Upper lobe of right lung (tissue), 1 donor: ENCODE data around the gene VGF. TPM values are rescaled to one million over a fixed set of nuclear protein-coding genes. Genes with fewer than 3 reads are reported as not detected.
"Not testable (repeated sequence)": the region's sequence is repeated elsewhere in the genome, so short reads cannot be mapped to it uniquely, and the experiment has no call there.

Experiments used
- ATAC-seq: fragments of 200-7000 bp; cut with Tn5 transposase; one replicate; pipeline ENCODE4 v1.9.1; 2020; ENCODE audit warnings: mild to moderate bottlenecking, moderate library complexity
- DNase-seq: peaks from one replicate; pipeline ENCODE4 v3.0.0-alpha.2; 2020
- H3K27ac ChIP-seq: fragments of 200-600 bp; one replicate; pipeline ENCODE4 v1.8.0; 2022
- H3K27me3 ChIP-seq: fragments of 200-600 bp; one replicate; pipeline ENCODE4 v1.8.0; 2022; ENCODE audit warnings: mild to moderate bottlenecking
- H3K36me3 ChIP-seq: fragments of 200-600 bp; one replicate; pipeline ENCODE4 v1.8.0; 2022
- H3K4me1 ChIP-seq: fragments of 200-600 bp; one replicate; pipeline ENCODE4 v1.8.0; 2022
- H3K4me3 ChIP-seq: fragments of 200-600 bp; one replicate; pipeline ENCODE4 v1.8.0; 2022; ENCODE audit warnings: mild to moderate bottlenecking
- H3K9me3 ChIP-seq: fragments of 200-600 bp; one replicate; pipeline ENCODE4 v1.8.0; 2022
- intact Hi-C: fragments of 100-400 bp; cut with DNase I; formaldehyde crosslinking; loops from one replicate; pipeline ENCODE4 v1.11.0; 2022
- microRNA-seq: library from miRNA; unstranded; fragments of <30 nt; microRNA quantifications from one replicate; pipeline ENCODE4 v1.2.0, GENCODE V29; 2020; ENCODE audit warnings: borderline microRNAs expressed
- total RNA-seq: library from RNA; stranded (reverse); fragmentation: NEBNext Ultra II Directional; extraction: Animal tissue kit (Norgen Biotek cat#: 25700); gene quantifications from one replicate; pipeline ENCODE4 v1.2.1, GENCODE V29; 2021
- TF ChIP-seq, protein P1 (sequence below): fragments of 200-600 bp; IDR thresholded peaks from one replicate; pipeline ENCODE4 v1.8.0; 2022; ENCODE audit warnings: antibody characterized with exemption
- donor health status: DM: no; HTN: yes; CAD: no; lungs with severe emphysema.

VGF gene
- total RNA-seq, 1 donor from 2014 or later = not detected

DNA sequence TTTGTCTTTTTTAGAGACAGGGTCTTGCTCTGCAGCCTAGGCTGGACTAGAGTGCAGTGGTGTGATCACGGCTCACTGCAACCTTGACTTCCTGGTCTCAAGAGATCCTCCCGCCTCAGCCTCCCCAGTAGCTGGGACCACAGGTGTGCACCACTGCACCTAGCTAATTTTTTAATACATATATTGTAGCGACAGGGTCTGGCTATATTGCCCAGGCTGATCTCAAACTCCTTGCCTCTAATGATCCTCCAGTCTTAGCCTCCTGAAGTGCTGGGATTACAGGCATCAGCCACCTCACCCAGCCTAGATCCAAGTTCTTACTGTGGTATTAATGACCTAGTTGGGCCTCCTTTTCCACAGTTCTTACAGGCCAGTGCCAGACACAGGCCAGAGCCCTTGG is 50.2 kb downstream of the VGF start:
- Histone ChIP-seq H3K27me3 (no peaks in the 10 kb centered on the region), H3K4me1 (peaks cover 7% of the 10 kb centered on the region), H3K36me3 (no peaks in the 10 kb centered on the region), H3K9me3 (no peaks in the 10 kb centered on the region), H3K4me3 (no peak overlapping the region), H3K27ac (no peak overlapping the region)
- intact Hi-C loops = no loop called here
- TF ChIP-seq, protein P1, sequence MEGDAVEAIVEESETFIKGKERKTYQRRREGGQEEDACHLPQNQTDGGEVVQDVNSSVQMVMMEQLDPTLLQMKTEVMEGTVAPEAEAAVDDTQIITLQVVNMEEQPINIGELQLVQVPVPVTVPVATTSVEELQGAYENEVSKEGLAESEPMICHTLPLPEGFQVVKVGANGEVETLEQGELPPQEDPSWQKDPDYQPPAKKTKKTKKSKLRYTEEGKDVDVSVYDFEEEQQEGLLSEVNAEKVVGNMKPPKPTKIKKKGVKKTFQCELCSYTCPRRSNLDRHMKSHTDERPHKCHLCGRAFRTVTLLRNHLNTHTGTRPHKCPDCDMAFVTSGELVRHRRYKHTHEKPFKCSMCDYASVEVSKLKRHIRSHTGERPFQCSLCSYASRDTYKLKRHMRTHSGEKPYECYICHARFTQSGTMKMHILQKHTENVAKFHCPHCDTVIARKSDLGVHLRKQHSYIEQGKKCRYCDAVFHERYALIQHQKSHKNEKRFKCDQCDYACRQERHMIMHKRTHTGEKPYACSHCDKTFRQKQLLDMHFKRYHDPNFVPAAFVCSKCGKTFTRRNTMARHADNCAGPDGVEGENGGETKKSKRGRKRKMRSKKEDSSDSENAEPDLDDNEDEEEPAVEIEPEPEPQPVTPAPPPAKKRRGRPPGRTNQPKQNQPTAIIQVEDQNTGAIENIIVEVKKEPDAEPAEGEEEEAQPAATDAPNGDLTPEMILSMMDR = no peak
- ATAC-seq (no peak), DNase-seq (no peak)

DNA sequence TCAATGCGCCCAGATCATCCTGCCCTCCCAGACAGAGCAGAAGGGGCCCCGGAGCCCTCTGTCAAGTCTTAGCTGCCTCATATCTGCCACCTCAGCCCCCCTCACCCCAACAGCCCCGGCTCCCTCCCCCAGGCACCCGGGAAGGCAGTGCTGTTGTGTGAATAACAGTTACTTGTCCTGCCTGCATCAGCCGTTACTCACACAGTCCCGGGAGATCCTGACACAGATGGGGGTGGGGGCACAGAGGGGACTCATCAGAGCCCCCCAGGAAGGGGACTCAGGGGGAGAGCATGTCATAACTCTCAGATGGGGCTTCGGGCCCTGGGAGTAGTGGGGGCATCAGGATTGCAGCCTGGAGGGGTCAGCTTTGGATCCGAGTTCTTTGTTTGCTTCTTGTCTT is 50.9 kb downstream of the VGF start:
- H3K27me3 ChIP-seq = no peaks in the 10 kb centered on the region
- intact Hi-C loops = no loop called here
- no peak overlapping the region for H3K4me3 ChIP-seq
- H3K36me3 ChIP-seq = no peaks in the 10 kb centered on the region
- TF ChIP-seq, protein P1 = no peak
- H3K27ac ChIP-seq = no peak overlapping the region
- no peak for ATAC-seq
- H3K4me1 ChIP-seq = peaks cover 7% of the 10 kb centered on the region
- no peaks in the 10 kb centered on the region for H3K9me3 ChIP-seq
- DNase-seq = no peak

DNA sequence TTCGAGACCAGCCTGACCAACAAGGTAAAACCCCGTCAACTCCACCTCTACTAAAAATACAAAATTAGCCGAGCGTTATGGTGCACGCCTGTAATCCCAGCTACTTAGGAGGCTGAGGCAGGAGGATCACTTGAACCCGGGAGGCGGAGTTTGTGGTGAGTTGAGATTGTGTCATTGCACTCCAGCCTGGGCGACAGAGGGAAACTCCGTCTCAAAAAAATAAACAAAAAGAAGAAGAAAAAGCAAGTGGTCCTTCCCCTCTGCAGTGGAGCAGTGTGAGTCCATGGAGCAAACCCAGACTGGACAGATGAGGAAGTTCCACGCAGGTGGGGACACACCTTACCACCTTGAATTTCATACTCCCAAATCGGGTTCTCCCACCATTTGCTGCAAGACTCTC is 51.5 kb downstream of the VGF start:
- H3K9me3 ChIP-seq = no peaks in the 10 kb centered on the region
- H3K36me3 ChIP-seq = no peaks in the 10 kb centered on the region
- DNase-seq = no peak
- no peak overlapping the region for H3K27ac ChIP-seq
- H3K4me1 ChIP-seq = peaks cover 10% of the 10 kb centered on the region
- H3K4me3 ChIP-seq = no peak overlapping the region
- intact Hi-C loops = no loop called here
- TF ChIP-seq, protein P1 = no peak
- no peaks in the 10 kb centered on the region for H3K27me3 ChIP-seq
- ATAC-seq = no peak

DNA sequence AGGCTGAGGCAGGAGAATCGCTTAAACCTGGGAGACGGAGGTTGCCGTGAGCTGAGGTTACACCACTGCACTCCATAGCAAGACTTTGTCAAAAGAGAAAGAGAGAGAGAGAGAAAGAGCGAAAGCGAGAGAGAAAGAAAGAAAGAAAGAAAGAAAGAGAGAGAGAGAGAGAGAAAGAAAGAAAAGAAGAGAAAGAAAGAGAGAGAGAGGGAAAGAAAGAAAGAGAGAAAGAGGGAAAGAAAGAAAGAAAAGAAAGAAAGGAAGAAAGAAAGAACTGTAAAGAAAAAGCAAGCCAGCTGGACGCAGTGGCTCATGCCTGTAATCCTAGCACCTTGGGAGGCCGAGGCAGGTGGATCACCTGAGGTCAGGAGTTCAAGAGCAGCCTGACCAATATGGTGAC is 52.2 kb downstream of the VGF start:
- Histone ChIP-seq H3K4me1 (peaks cover 16% of the 10 kb centered on the region), H3K27ac (peak overlapping the region; percentile 9)
- H3K4me3 ChIP-seq, ATAC-seq, DNase-seq, H3K27me3 ChIP-seq, H3K36me3 ChIP-seq, H3K9me3 ChIP-seq, intact Hi-C loops: not testable (repeated sequence)

Small RNAs within 50 kb of the gene (microRNA-seq; reads per million reads assigned to microRNA genes)
- gene MIR4653 = not detected

Other genes starting within 250 kb of the VGF start
- 2.7 TPM for gene MUC3A, start 216.0 kb downstream of the VGF start, total RNA-seq
- gene MUC12, start 196.0 kb downstream of the VGF start, total RNA-seq = not detected
- gene MUC17, start 145.5 kb downstream of the VGF start, total RNA-seq = not detected
- 60.9 TPM for gene TRIM56, start 80.1 kb downstream of the VGF start, total RNA-seq
- gene SERPINE1, start 38.5 kb downstream of the VGF start, total RNA-seq = 13.7 TPM
- gene AP1S1, start 11.1 kb downstream of the VGF start, total RNA-seq = 24.0 TPM
- gene NAT16, start 14.7 kb upstream of the VGF start, total RNA-seq = not detected
- gene MOGAT3, start 35.5 kb upstream of the VGF start, total RNA-seq = not detected
- 82.1 TPM for gene PLOD3, start 52.0 kb upstream of the VGF start, total RNA-seq
- gene ZNHIT1, start 52.6 kb upstream of the VGF start, total RNA-seq = 51.9 TPM
- gene CLDN15, start 72.2 kb upstream of the VGF start, total RNA-seq = 17.7 TPM
- 147 TPM for gene FIS1, start 79.5 kb upstream of the VGF start, total RNA-seq
- 16.2 TPM for gene IFT22, start 156.2 kb upstream of the VGF start, total RNA-seq
- gene COL26A1, start 197.3 kb upstream of the VGF start, total RNA-seq = 0.58 TPM